SU-DHL-6 (cell line): ENCODE measurements around the gene LPAR1.

ENCODE experiments used
- H2AFZ ChIP-seq: fragments of 200-600 bp; sonication (generic); 2 replicates; pipeline ENCODE4 v1.6.1; 2014; ENCODE audit warnings: low read depth, mild to moderate bottlenecking, moderate library complexity, mixed read lengths, antibody characterized with exemption, low read length; ENCODE audit not compliant: severe bottlenecking
- H3F3A ChIP-seq: fragments of 200-600 bp; shearing (Covaris generic); 2 replicates; pipeline ENCODE4 v1.6.0; 2016; ENCODE audit warnings: antibody characterized with exemption, mild to moderate bottlenecking; ENCODE audit not compliant: insufficient read depth
- H3K27ac ChIP-seq: fragments of 200-600 bp; sonication (generic); 2 replicates; pipeline ENCODE4 v1.5.1; 2016; ENCODE audit warnings: low read depth, mild to moderate bottlenecking, low read length, moderate library complexity, mixed read lengths
- H3K27me3 ChIP-seq: fragments of 200-600 bp; sonication (generic), shearing (Covaris generic); 2 replicates; pipeline ENCODE4 v1.6.0; 2014; ENCODE audit warnings: mild to moderate bottlenecking, low read length
- H3K36me3 ChIP-seq: fragments of 200-600 bp; sonication (generic); 2 replicates; pipeline ENCODE4 v1.6.1; 2014; ENCODE audit warnings: mild to moderate bottlenecking, low read length, mixed read lengths
- H3K4me2 ChIP-seq: fragments of 300-600, 200-600 bp; shearing (Covaris generic), sonication (generic); 2 replicates; pipeline ENCODE4 v1.6.0; 2014; ENCODE audit warnings: low read length, low read depth, mild to moderate bottlenecking; ENCODE audit not compliant: poor library complexity, severe bottlenecking
- H3K4me3 ChIP-seq: fragments of 200-600 bp; sonication (generic); 2 replicates; pipeline ENCODE4 v1.5.1; 2014; ENCODE audit warnings: antibody characterized with exemption, low read length, mild to moderate bottlenecking, mixed read lengths; ENCODE audit not compliant: insufficient read depth, poor library complexity, severe bottlenecking
- H3K79me2 ChIP-seq: fragments of 200-600 bp; sonication (generic); 2 replicates; pipeline ENCODE4 v1.6.1; 2014; ENCODE audit warnings: mild to moderate bottlenecking, low read length, moderate library complexity; ENCODE audit not compliant: insufficient read depth
- H3K9ac ChIP-seq: fragments of 200-600 bp; sonication (generic); 2 replicates; pipeline ENCODE4 v1.7.0; 2014; ENCODE audit warnings: mild to moderate bottlenecking, low read length
- H3K9me2 ChIP-seq: fragments of 200-600 bp; sonication (generic); replicated peaks from 2 replicates; pipeline ENCODE4 v1.6.1; 2014; ENCODE audit warnings: low read length; ENCODE audit not compliant: insufficient read depth
- H3K9me3 ChIP-seq: fragments of 200-600 bp; sonication (generic); 2 replicates; pipeline ENCODE4 v1.6.1; 2014; ENCODE audit warnings: low read length, mixed read lengths; ENCODE audit not compliant: insufficient read depth
- H4K20me1 ChIP-seq: fragments of 200-600 bp; sonication (generic); 2 replicates; pipeline ENCODE4 v1.6.1; 2014; ENCODE audit warnings: low read depth, mild to moderate bottlenecking, antibody characterized with exemption, low read length, moderate library complexity, mixed read lengths
- EZH2phosphoT487 ChIP-seq: fragments of 200-600 bp; sonication (generic), shearing (Covaris generic); conservative IDR thresholded peaks from 2 replicates; pipeline ENCODE4 v1.6.1; 2018; ENCODE audit warnings: mild to moderate bottlenecking, antibody characterized with exemption, low read length, moderate library complexity, mixed read lengths
- TF ChIP-seq, protein P1 (sequence below): fragments of 200-600 bp; sonication (generic); IDR thresholded peaks from one replicate; pipeline ENCODE4 v1.5.1; 2017; ENCODE audit warnings: antibody characterized with exemption, mild to moderate bottlenecking, low read length, moderate library complexity; ENCODE audit not compliant: insufficient read depth, poor library complexity, severe bottlenecking

Gene LPAR1

DNA sequence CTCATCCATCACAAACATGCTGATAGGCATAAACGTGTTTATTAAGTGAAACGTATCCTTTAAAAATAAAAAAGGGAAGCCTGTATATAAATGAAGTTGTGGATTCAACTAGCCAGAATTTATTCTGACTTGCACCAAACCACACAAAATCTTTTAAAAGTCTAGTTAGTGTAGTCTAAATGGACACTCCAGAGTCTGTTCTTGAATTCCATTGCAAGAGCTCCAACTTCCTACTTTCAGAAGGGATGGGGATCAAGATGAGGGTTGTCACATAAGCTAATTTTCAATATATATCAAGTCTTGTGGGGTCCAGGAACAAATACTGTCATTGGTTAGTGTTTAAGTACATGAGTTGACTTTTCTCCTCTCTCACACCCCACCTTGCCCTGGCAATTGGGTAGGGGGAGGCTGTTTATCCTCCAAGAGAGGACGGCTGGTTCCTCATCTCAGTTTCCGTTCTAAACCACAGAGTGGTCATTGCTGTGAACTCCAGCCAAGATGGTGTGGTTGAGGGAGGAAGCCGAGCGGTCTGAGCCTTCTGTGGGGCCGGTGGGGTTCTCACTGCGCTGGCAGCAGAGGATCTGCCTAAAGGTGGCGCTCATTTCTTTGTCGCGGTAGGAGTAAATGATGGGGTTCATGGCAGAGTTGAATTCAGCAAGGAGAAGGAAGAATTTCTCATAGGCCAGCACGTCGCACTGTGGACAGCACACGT, 163.2 kb downstream of the LPAR1 start:
- no peaks in the 10 kb centered on the region for H3K9me2 ChIP-seq
- H3K36me3 ChIP-seq = no peaks in the 10 kb centered on the region
- H4K20me1 ChIP-seq = no peaks in the 10 kb centered on the region
- H3F3A ChIP-seq = no peaks in the 10 kb centered on the region
- no peak overlapping the region for H3K4me2 ChIP-seq
- H3K4me3 ChIP-seq = no peak overlapping the region
- no peaks in the 10 kb centered on the region for H3K79me2 ChIP-seq
- H3K27me3 ChIP-seq = no peaks in the 10 kb centered on the region
- TF ChIP-seq, protein P1, sequence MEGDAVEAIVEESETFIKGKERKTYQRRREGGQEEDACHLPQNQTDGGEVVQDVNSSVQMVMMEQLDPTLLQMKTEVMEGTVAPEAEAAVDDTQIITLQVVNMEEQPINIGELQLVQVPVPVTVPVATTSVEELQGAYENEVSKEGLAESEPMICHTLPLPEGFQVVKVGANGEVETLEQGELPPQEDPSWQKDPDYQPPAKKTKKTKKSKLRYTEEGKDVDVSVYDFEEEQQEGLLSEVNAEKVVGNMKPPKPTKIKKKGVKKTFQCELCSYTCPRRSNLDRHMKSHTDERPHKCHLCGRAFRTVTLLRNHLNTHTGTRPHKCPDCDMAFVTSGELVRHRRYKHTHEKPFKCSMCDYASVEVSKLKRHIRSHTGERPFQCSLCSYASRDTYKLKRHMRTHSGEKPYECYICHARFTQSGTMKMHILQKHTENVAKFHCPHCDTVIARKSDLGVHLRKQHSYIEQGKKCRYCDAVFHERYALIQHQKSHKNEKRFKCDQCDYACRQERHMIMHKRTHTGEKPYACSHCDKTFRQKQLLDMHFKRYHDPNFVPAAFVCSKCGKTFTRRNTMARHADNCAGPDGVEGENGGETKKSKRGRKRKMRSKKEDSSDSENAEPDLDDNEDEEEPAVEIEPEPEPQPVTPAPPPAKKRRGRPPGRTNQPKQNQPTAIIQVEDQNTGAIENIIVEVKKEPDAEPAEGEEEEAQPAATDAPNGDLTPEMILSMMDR = no peak
- TF ChIP-seq EZH2phosphoT487 = no peak
- no peak overlapping the region for H3K9ac ChIP-seq
- H2AFZ ChIP-seq = no peak overlapping the region
- no peaks in the 10 kb centered on the region for H3K9me3 ChIP-seq
- no peak overlapping the region for H3K27ac ChIP-seq

DNA sequence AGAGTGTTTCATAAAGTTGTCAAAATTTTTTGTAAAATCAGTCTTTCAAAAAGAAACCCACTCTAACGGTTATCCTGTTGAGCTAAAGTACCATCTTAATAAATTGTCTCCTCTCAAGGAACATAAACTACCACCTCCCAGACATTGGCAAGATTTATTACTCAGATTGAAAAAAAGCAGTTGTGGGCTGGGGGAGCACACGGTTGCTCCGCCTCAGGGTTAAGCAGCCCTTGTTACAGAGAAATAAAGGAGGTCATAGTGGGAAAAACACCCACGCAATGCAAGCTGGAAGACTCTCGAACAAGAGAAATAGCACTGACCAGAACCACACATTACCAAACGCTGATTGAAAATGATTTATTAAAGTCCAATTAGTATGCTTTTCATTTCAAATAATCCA, 165.3 kb downstream of the LPAR1 start:
- no peaks in the 10 kb centered on the region for H3K79me2 ChIP-seq
- H3K27me3 ChIP-seq = no peaks in the 10 kb centered on the region
- no peak overlapping the region for H3K4me2 ChIP-seq
- H4K20me1 ChIP-seq = no peaks in the 10 kb centered on the region
- no peaks in the 10 kb centered on the region for H3F3A ChIP-seq
- H3K9ac ChIP-seq = no peak overlapping the region
- no peak overlapping the region for H3K4me3 ChIP-seq
- no peaks in the 10 kb centered on the region for H3K9me2 ChIP-seq
- H2AFZ ChIP-seq = no peak overlapping the region
- no peaks in the 10 kb centered on the region for H3K9me3 ChIP-seq
- no peak overlapping the region for H3K27ac ChIP-seq
- no peaks in the 10 kb centered on the region for H3K36me3 ChIP-seq
- TF ChIP-seq EZH2phosphoT487 = no peak
- TF ChIP-seq, protein P1 = no peak

- H3F3A ChIP-seq = no peaks in the 10 kb centered on the region
- no peaks in the 10 kb centered on the region for H3K27me3 ChIP-seq
- no peak overlapping the region for H2AFZ ChIP-seq
- H3K36me3 ChIP-seq = no peaks in the 10 kb centered on the region
- no peaks in the 10 kb centered on the region for H4K20me1 ChIP-seq
- no peak overlapping the region for H3K27ac ChIP-seq
- no peak overlapping the region for H3K4me3 ChIP-seq
- H3K9ac ChIP-seq = no peak overlapping the region
- H3K4me2 ChIP-seq = no peak overlapping the region
- H3K9me2 ChIP-seq = no peaks in the 10 kb centered on the region
- no peaks in the 10 kb centered on the region for H3K79me2 ChIP-seq
- TF ChIP-seq EZH2phosphoT487 = no peak
- TF ChIP-seq, protein P1 = no peak
- no peaks in the 10 kb centered on the region; the same call in 1 of the 2 replicates for H3K9me3 ChIP-seq
Measured at GRCh38 chr9:110871736-110872135, 166.5 kb downstream of the LPAR1 start.
